HCT116 (cell line): ENCODE measurements around the gene TMEM242. TPM values are rescaled to one million over a fixed set of nuclear protein-coding genes. Genes with fewer than 3 reads are reported as not detected.

Source experiments
- ATAC-seq: fragments of 200-7000 bp; cut with Tn5 transposase; 2 replicates; pipeline ENCODE4 v1.9.1; 2020; ENCODE audit warnings: mild to moderate bottlenecking, moderate library complexity
- BruUV-seq: library from RNA; stranded (reverse); fragments of 400-500 nt; replicated peaks from 2 replicates; lab custom pipeline; 2021; lab: Mats Ljungman, UMichigan
- CTCF ChIA-PET: fragments of 300-600 bp; sonication (Branson Sonifier 250); formaldehyde crosslinking; loops from one replicate; lab custom pipeline; 2021; ENCODE audit warnings: antibody characterized with exemption; lab: Charles Lee
- POLR2A ChIA-PET: fragments of 300-600, 350-600 bp; sonication (Branson Sonifier 250); formaldehyde crosslinking; loops from one replicate; lab custom pipeline; 2021; ENCODE audit warnings: antibody characterized with exemption; lab: Charles Lee
- RAD21 ChIA-PET, 2 experiments: fragments of 300-600 bp; sonication (Branson Sonifier 250); formaldehyde crosslinking; loops; one replicate each; lab custom pipeline; 2023; ENCODE audit warnings: low total read pairs in 2 of 2; ENCODE audit not compliant: uncharacterized antibody in 2 of 2, unreplicated experiment in 2 of 2, low non-redundant PET in 1 of 2; lab: Charles Lee
- DNase-seq: peaks from one replicate; pipeline ENCODE4 v3.0.0-alpha.2; 2010; ENCODE audit warnings: low read depth, low spot score
- H2AFZ ChIP-seq: fragments of 200-600 bp; shearing (Covaris generic), sonication (generic); 2 replicates; pipeline ENCODE4 v1.6.1; 2017; ENCODE audit warnings: low read depth, mixed run types, mixed read lengths, antibody characterized with exemption, low read length; ENCODE audit not compliant: poor library complexity, severe bottlenecking
- H3K27ac ChIP-seq: 2 replicates; pipeline ENCODE4 v1.5.1; 2012; ENCODE audit warnings: low read depth, low read length
- H3K27me3 ChIP-seq: fragments of 200-600 bp; sonication (generic); 2 replicates; pipeline ENCODE4 v1.6.1; 2016; ENCODE audit warnings: mixed run types, low read length, mixed read lengths; ENCODE audit not compliant: insufficient read depth
- H3K36me3 ChIP-seq, 2 experiments: fragments of 200-500 bp in 1 of 2; fragments of 200-600 bp in 1 of 2; sonication (Bioruptor generic) in 1 of 2; sonication (generic) in 1 of 2; 2 replicates each; pipeline versions ENCODE4 v1.5.1 to v1.6.1; 2014 to 2016; ENCODE audit warnings: low read length in 2 of 2, inconsistent platforms in 1 of 2, mixed read lengths in 1 of 2, mixed run types in 1 of 2; ENCODE audit not compliant: insufficient read depth in 2 of 2, control insufficient read depth in 1 of 2
- H3K4me1 ChIP-seq, 2 experiments: fragments of 200-600 bp in 1 of 2; sonication (generic) in 1 of 2; 2 replicates each; pipeline versions ENCODE4 v1.5.1 to v1.6.1; 2012 to 2017; ENCODE audit warnings: low read length in 2 of 2, inconsistent platforms in 1 of 2, mild to moderate bottlenecking in 1 of 2, mixed read lengths in 1 of 2, mixed run types in 1 of 2, moderate library complexity in 1 of 2; ENCODE audit not compliant: insufficient read depth in 2 of 2, control insufficient read depth in 1 of 2
- H3K4me2 ChIP-seq: fragments of 200-600 bp; sonication (generic); 2 replicates; pipeline ENCODE4 v1.6.1; 2017; ENCODE audit warnings: mixed run types, low read length, mixed read lengths
- H3K4me3 ChIP-seq, 2 experiments: fragments of 200-600 bp in 1 of 2; sonication (generic) in 1 of 2; replicated peaks in 1 of 2; 2 replicates each; pipeline ENCODE4 v1.5.1; 2011 to 2016; ENCODE audit warnings: low read length in 2 of 2, control low read depth in 1 of 2, low read depth in 1 of 2, mild to moderate bottlenecking in 1 of 2, mixed read lengths in 1 of 2, mixed run types in 1 of 2
- H3K79me2 ChIP-seq: fragments of 200-600 bp; sonication (generic); 2 replicates; pipeline ENCODE4 v1.6.1; 2017; ENCODE audit warnings: mild to moderate bottlenecking, mixed run types, low read length, moderate library complexity, mixed read lengths; ENCODE audit not compliant: insufficient read depth
- H3K9ac ChIP-seq: fragments of 200-600 bp; sonication (generic); 2 replicates; pipeline ENCODE4 v1.6.1; 2016; ENCODE audit warnings: low read length, mixed read lengths
- H3K9me2 ChIP-seq: fragments of 200-600 bp; sonication (generic), shearing (Covaris generic); 2 replicates; pipeline ENCODE4 v1.6.1; 2017; ENCODE audit warnings: mixed run types, mild to moderate bottlenecking, moderate library complexity; ENCODE audit not compliant: insufficient read depth
- H3K9me3 ChIP-seq, 2 experiments: fragments of 200-500 bp in 1 of 2; fragments of 200-600 bp in 1 of 2; sonication (Bioruptor generic) in 1 of 2; sonication (generic) in 1 of 2; 2 replicates each; pipeline ENCODE4 v1.6.1; 2014 to 2017; ENCODE audit warnings: low read length in 2 of 2, mixed read lengths in 2 of 2, inconsistent platforms in 1 of 2, low read depth in 1 of 2, mild to moderate bottlenecking in 1 of 2, mixed run types in 1 of 2, moderate library complexity in 1 of 2; ENCODE audit not compliant: control insufficient read depth in 1 of 2, insufficient read depth in 1 of 2
- H4K20me1 ChIP-seq: fragments of 200-600 bp; sonication (generic), shearing (Covaris generic); 2 replicates; pipeline ENCODE4 v1.6.1; 2017; ENCODE audit warnings: mixed run types, mild to moderate bottlenecking, moderate library complexity; ENCODE audit not compliant: insufficient read depth
- CBX3 ChIP-seq: IDR thresholded peaks from 2 replicates; pipeline ENCODE4 v1.6.1; 2012; ENCODE audit warnings: low read depth
- CEBPB ChIP-seq: IDR thresholded peaks from 2 replicates; pipeline ENCODE4 v1.6.1; 2012; ENCODE audit warnings: low read depth
- CTCF ChIP-seq, 3 experiments: fragments of 200-600 bp in 1 of 3; sonication (generic) in 1 of 3; IDR thresholded peaks in 2 of 3; conservative IDR thresholded peaks in 1 of 3; 2 replicates each; pipeline ENCODE4 v1.5.1; 2012 to 2017; ENCODE audit warnings: low read depth in 2 of 3, low read length in 2 of 3, antibody characterized with exemption in 1 of 3, borderline replicate concordance in 1 of 3, control low read depth in 1 of 3, mild to moderate bottlenecking in 1 of 3, mixed read lengths in 1 of 3, mixed run types in 1 of 3, moderate library complexity in 1 of 3; ENCODE audit not compliant: insufficient read depth in 1 of 3
- EGR1 ChIP-seq: IDR thresholded peaks from 2 replicates; pipeline ENCODE4 v1.6.1; 2012; ENCODE audit warnings: low read depth
- EZH2 ChIP-seq: fragments of 200-600 bp; sonication (generic); IDR thresholded peaks from 2 replicates; pipeline ENCODE4 v1.6.1; 2017; ENCODE audit warnings: antibody characterized with exemption, mixed run types
- EZH2phosphoT487 ChIP-seq: fragments of 200-600 bp; IDR thresholded peaks from 2 replicates; pipeline ENCODE4 v1.6.1; 2018; ENCODE audit warnings: antibody characterized with exemption, borderline replicate concordance
- FOSL1 ChIP-seq: IDR thresholded peaks from 2 replicates; pipeline ENCODE4 v1.6.1; 2012; ENCODE audit warnings: low read depth
- JUND ChIP-seq: IDR thresholded peaks from 2 replicates; pipeline ENCODE4 v1.6.1; 2012
- POLR2A ChIP-seq: IDR thresholded peaks from 2 replicates; pipeline ENCODE4 v1.7.0; 2011; ENCODE audit warnings: borderline replicate concordance; ENCODE audit not compliant: insufficient read depth, insufficient read length; ENCODE audit errors: extremely low read depth
- RAD21 ChIP-seq: IDR thresholded peaks from 2 replicates; pipeline ENCODE4 v1.6.1; 2012; ENCODE audit warnings: low read depth, mild to moderate bottlenecking
- REST ChIP-seq: IDR thresholded peaks from 2 replicates; pipeline ENCODE4 v1.6.1; 2012; ENCODE audit warnings: low read depth
- SIN3A ChIP-seq: IDR thresholded peaks from 2 replicates; pipeline ENCODE4 v1.6.1; 2012; ENCODE audit warnings: low read depth
- SP1 ChIP-seq: IDR thresholded peaks from 2 replicates; pipeline ENCODE4 v1.6.1; 2012; ENCODE audit warnings: low read depth
- YY1 ChIP-seq: IDR thresholded peaks from 2 replicates; pipeline ENCODE4 v1.6.1; 2011; ENCODE audit warnings: low read length, low read depth, moderate library complexity, mild to moderate bottlenecking; ENCODE audit not compliant: insufficient replicate concordance; ENCODE audit errors: extremely low read depth
- ZFX ChIP-seq: fragments of 450-650 bp; IDR thresholded peaks from 2 replicates; pipeline ENCODE4 v1.6.1; 2017
- ZNF274 ChIP-seq: fragments of 200-500 bp; sonication (Bioruptor generic); IDR thresholded peaks from 2 replicates; pipeline ENCODE4 v1.6.1; 2014; ENCODE audit warnings: mild to moderate bottlenecking, low read depth, low read length, inconsistent platforms
- intact Hi-C: fragments of 100-400 bp; cut with micrococcal nuclease; formaldehyde crosslinking; loops from 2 replicates; pipeline ENCODE4 v1.10.0; 2022
- total RNA-seq: library from RNA; stranded (reverse); gene quantifications from one replicate; pipeline ENCODE4 v1.2.1, GENCODE V29; 2021; ENCODE audit not compliant: unreplicated experiment

Gene TMEM242
- total RNA-seq, 1 experiment from 2014 or later, result 11.6 TPM

GRCh38 chr6:157288575-157288974, 34.7 kb downstream of the TMEM242 start:
- DNase-seq (no peak), ATAC-seq (no peak)
- no peak overlapping the region for H3K9ac ChIP-seq
- no peaks in the 10 kb centered on the region for H3K9me3 ChIP-seq
- POLR2A ChIA-PET, result no interaction called here
- TF ChIP-seq EZH2phosphoT487, result no peak
- no peak for TF ChIP-seq REST
- TF ChIP-seq FOSL1, result no peak
- no peak for TF ChIP-seq YY1
- TF ChIP-seq CEBPB, result no peak
- no peak for TF ChIP-seq ZFX
- TF ChIP-seq SP1, result no peak
- TF ChIP-seq CBX3, result no peak
- TF ChIP-seq CTCF (IDR thresholded peaks at IDR 0.05 in 2 of 3, conservative IDR thresholded peaks at IDR 0.05 in 1 of 3; ENCODE audit: borderline replicate concordance in 1 of 3, insufficient read depth in 1 of 3, low read depth in 2 of 3, low read length in 2 of 3), result no peak
- no peak for TF ChIP-seq RAD21
- TF ChIP-seq EZH2, result no peak
- TF ChIP-seq EGR1, result no peak
- no peak for TF ChIP-seq SIN3A
- no peak for TF ChIP-seq JUND
- TF ChIP-seq POLR2A, result no peak
- no peak for TF ChIP-seq ZNF274
- no peak overlapping the region for H2AFZ ChIP-seq
- CTCF ChIA-PET, result no interaction called here
- no peak overlapping the region for H3K4me2 ChIP-seq
- H3K4me3 ChIP-seq, result no peak overlapping the region
- no peaks in the 10 kb centered on the region for H3K9me2 ChIP-seq
- H3K4me1 ChIP-seq, result no peaks in the 10 kb centered on the region
- no peaks in the 10 kb centered on the region for H3K27me3 ChIP-seq
- intact Hi-C loops, result no loop called here
- H3K36me3 ChIP-seq, result 0 out of 4 replicates have a peak, but pooled peaks cover 0 to 2% of the 10 kb centered on the region in 2 experiments
- H3K79me2 ChIP-seq, result no peaks in the 10 kb centered on the region
- BruUV-seq, result no TSS peak
- RAD21 ChIA-PET, result no interaction called here
- H3K27ac ChIP-seq, result no peak overlapping the region
- H4K20me1 ChIP-seq, result no peaks in the 10 kb centered on the region
